A204.1 (cell line): ENCODE measurements around the gene PCSK1.
"Not testable (repeated sequence)": the region's sequence is repeated elsewhere in the genome, so short reads cannot be mapped to it uniquely, and the experiment has no call there.

Experiments used
- FAIRE-seq: peaks from 2 replicates; lab custom pipeline; 2012; peaks lifted over from hg19 to GRCh38; lab: Jason Lieb, UNC

PCSK1 gene

GRCh38 chr5:96426831-96427230, 6.2 kb downstream of the PCSK1 start:
- no peak for FAIRE-seq

- no peak for FAIRE-seq
Observed at GRCh38 chr5:96425443-96425842, 7.6 kb downstream of the PCSK1 start.

DNA sequence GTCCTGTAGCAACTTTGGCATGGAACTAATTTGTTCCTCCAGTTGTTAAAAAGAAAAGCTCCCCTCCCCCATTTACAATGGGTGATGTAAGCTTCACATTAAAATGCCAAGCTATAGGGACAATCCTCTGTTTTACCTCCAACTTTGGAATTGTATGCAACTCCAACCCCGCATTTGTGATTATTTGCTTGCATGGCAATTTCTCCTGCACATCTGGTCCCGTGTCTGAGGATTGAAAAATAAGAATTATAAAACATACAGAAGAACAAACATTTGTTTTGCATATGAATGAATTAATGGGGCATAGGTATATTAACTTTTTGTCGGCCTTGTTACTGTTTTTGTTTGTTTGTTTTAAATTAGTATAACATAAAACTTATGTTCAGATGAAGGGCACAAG, 17.2 kb downstream of the PCSK1 start:
- no peak for FAIRE-seq

DNA sequence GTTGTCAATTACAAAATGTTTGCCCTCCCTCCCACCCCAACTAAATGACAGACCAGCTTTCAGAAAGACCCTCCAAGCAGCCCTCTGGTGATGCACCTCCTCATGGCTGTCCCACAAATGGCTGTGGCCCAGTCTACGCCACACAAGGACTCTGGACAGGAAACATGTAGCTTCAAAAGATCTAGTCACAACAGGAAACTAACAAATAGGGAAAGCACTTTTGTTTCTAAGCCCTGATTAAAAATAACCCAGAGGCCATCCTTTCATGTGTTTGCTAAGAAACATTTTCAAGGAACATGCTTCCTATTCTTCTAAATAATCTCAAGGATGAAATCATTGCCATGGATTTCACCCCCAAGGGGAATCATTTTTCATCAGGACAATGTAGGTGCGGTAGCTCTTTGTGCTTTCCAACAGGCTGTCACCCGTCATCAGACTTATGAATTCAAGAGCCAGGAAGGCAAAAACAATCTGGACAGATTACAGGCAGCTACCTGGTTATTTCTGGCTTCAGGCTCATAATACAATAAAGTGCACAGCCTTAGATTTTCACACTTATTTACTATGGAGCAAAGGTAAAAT, 20.1 kb downstream of the PCSK1 start:
- FAIRE-seq: no peak

- no peak for FAIRE-seq
Observed at GRCh38 chr5:96410013-96410412, 23.0 kb downstream of the PCSK1 start.

DNA sequence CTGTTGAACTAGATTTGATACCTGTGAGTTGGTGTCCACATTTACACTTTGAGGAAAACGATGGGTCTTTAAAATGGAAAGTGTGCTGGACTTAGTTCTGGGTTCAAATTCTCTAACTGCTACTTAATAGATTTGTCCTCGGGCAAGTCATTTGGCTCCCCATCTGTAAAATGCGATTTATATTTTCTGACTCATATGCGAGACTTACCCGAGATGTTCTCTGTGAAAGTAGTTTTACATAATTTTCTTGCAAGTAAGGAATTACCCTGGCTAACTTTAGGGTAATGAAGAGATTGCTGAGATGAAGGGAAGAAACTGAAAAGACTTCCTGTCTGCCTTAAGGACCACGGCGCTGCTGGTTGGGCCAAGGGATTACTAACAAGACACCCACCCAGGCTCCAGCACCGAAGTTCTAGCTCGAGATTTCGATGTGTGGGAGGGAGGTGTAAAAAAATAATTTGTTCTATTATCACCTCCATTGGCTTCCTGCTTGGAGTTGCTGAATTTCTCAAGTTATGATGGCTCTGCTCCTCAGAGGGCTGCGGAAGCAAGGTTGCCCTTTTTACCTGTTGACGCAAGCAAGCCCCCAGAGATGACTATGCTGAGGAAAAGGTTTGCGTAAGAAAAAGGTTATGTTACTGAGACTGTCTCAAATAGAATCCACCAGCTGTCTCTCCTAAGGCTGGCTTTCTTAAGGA, 24.1 kb downstream of the PCSK1 start:
- no peak for FAIRE-seq

- FAIRE-seq: no peak
Observed at GRCh38 chr5:96408210-96408777, 24.8 kb downstream of the PCSK1 start.

GRCh38 chr5:96407436-96407835, 25.6 kb downstream of the PCSK1 start:
- no peak for FAIRE-seq

- no peak for FAIRE-seq
Observed at GRCh38 chr5:96404191-96404867, 28.7 kb downstream of the PCSK1 start.

- FAIRE-seq: no peak
Observed at GRCh38 chr5:96402500-96402899, 30.5 kb downstream of the PCSK1 start.

- FAIRE-seq: no peak
Observed at GRCh38 chr5:96396878-96397277, 36.2 kb downstream of the PCSK1 start.

GRCh38 chr5:96395295-96395694, 37.8 kb downstream of the PCSK1 start:
- FAIRE-seq: not testable (repeated sequence)

GRCh38 chr5:96391921-96392320, 41.1 kb downstream of the PCSK1 start:
- FAIRE-seq: no peak

GRCh38 chr5:96388176-96388575, 44.9 kb downstream of the PCSK1 start:
- no peak for FAIRE-seq

DNA sequence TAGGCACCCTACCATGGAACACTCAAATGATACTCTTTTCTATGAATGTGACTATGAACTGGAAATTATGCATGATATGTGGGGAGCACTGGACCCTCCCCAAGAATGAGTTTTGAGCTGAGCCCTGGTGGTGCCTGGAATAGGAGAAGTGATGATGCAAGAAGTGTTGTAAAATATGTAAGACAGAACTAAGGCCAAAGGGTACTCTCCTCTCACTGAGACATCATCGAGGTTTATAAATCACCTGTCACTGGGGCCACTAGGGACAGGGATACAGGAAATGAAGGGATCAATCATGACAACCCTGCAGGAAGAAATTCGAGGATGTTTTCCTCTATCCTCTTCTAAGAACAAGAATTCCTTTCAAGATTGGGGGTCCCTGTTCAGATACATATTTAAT, 45.4 kb downstream of the PCSK1 start:
- FAIRE-seq: no peak

GRCh38 chr5:96385538-96385937, 47.5 kb downstream of the PCSK1 start:
- no peak for FAIRE-seq

DNA sequence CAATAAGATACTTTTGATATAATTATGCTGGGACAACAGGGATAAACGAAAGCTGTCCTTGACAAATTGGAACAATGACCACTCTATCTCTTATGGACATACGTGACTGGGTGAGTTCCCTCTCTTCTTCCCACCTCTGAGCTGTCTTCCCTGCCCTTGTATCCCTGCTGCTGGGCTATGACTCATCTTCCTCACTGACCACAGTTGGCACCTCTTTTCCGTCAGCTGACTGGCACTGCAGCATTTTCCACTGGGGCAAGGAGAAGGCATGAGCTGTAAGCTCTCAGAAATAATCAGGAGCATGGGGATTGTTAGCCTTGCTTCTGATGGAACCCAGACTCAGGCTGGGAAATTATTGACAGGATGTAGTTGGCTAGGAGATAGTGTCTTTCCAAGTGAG, 48.7 kb downstream of the PCSK1 start:
- no peak for FAIRE-seq

DNA sequence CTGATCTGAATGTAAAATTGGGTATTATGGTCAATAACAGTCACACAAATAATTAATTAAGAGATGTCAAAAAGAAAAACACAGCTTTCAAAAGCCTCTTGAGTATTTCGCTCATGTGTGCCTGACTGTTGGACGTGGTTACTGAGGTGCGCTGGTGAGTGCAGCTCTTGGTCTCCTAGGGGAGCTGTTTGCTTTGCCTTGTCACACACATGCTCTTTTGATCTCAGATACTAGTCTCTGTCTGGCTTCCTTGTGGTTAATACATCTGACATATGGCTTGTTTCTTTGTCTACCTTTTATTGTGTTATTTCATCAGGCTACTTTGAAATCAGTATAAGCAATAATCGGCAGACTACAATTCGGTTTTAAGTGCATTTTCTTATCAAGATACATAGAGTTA, 51.5 kb downstream of the PCSK1 start:
- no peak for FAIRE-seq

- no peak for FAIRE-seq
Observed at GRCh38 chr5:96379896-96380295, 53.2 kb downstream of the PCSK1 start.

DNA sequence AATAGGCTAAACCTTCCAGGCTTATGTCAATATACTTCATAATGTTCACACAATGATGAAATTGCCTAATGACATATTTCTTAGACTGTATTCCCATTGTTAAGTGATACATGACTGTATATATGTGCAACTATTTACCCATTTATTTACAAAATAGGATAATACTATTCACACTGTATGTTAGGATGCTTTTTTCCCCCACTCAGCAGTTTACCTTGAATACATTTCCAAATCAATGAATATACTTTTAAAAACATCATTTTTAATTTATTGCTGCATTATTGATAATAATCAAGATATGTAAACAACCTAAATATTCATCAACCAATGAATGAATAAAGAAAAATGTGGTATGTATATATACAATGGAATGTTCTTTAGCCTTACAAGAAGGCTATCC, 55.5 kb downstream of the PCSK1 start:
- FAIRE-seq: no peak

- peak; percentile 74 for FAIRE-seq
Observed at GRCh38 chr5:96377167-96377566, 55.9 kb downstream of the PCSK1 start.

- no peak for FAIRE-seq
Observed at GRCh38 chr5:96374653-96375052, 58.4 kb downstream of the PCSK1 start.

GRCh38 chr5:96373381-96373733, 59.7 kb downstream of the PCSK1 start:
- no peak for FAIRE-seq
